Activated T-cell treated with anti-CD3 and anti-CD28 coated beads, Interleukin-2, amount 50 U/mL, for 48 hours (primary cell): Measurements from ENCODE around the gene FKBP1B.
"Not testable (repeated sequence)": the region's sequence is repeated elsewhere in the genome, so short reads cannot be mapped to it uniquely, and the experiment has no call there.

ENCODE experiments used
- DNase-seq, 2 experiments: peaks; one replicate each; pipeline ENCODE4 v3.0.0-alpha.2; 2020

FKBP1B gene

GRCh38 chr2:24104906-24105305 lies 55.4 kb downstream of the FKBP1B start:
- no peak for DNase-seq

GRCh38 chr2:24105816-24106215 lies 56.3 kb downstream of the FKBP1B start:
- no peak for DNase-seq

- DNase-seq = no peak
Measured at GRCh38 chr2:24106786-24107185, 57.2 kb downstream of the FKBP1B start.

- no peak for DNase-seq
Measured at GRCh38 chr2:24107336-24107735, 57.8 kb downstream of the FKBP1B start.

GRCh38 chr2:24109431-24109830 lies 59.9 kb downstream of the FKBP1B start:
- not testable (repeated sequence) for DNase-seq

GRCh38 chr2:24110660-24111303 lies 61.2 kb downstream of the FKBP1B start:
- DNase-seq = no peak

GRCh38 chr2:24111407-24111901 lies 61.9 kb downstream of the FKBP1B start:
- DNase-seq = no peak
